Stimulated activated CD8-positive, alpha-beta memory T cell treated with anti-CD3 and anti-CD28 coated beads, Interleukin-4, amount 100 ng/mL, for 1 hour (primary cell): ENCODE data around the gene PPP2R2C.

Experiments used
- DNase-seq, 2 donors: peaks; one replicate each; pipeline ENCODE4 v3.0.0-alpha.2; 2020; ENCODE audit warnings: low read depth in 2 of 2, low spot score in 1 of 2

PPP2R2C gene

DNA sequence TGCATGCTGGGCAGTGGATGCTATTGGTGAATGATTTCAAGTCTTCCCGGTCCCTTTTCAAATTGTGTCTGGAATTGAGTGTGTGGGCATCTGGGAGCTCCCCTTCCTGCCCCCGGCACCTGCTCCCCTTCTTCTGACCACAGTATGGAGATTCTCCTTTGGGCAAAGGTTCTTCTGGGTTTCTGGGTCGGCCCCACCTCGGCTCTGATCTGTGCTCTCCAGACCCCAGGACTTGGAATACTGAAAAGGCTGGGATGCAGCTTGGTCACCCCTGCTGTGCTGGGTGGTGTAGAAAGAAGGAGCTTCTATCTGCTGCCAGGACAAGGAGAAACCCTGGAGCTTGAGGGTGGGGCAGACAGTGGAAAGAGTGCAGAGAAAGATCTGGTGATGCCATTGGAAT lies 124.0 kb downstream of the PPP2R2C start:
- no peak for DNase-seq

DNA sequence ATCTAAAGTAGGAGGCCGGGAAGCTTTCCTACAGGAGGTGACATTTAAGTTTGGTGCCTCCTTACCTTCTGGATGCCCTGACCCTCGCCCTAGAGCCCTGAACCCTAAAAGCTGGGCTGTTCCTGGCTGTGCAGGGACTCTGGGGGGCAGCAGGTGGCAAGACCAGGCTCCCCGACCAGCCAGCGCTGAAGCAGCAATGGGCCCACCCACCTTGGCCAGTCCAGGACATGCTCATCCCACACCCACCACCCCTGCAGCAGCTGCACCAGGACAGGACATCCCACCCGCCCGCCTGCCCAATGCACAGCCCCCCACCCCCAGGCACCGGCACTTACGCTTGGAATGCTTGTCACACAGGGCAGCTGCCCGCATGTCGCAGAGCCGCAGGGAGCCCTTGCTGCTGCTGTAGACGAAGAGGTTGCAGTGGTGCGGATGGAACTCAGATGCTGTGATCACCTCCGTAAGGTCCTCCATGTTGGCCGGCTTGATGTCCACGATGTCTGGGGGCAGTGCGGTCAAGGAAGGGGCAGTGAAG lies 124.8 kb downstream of the PPP2R2C start:
- no peak for DNase-seq

DNA sequence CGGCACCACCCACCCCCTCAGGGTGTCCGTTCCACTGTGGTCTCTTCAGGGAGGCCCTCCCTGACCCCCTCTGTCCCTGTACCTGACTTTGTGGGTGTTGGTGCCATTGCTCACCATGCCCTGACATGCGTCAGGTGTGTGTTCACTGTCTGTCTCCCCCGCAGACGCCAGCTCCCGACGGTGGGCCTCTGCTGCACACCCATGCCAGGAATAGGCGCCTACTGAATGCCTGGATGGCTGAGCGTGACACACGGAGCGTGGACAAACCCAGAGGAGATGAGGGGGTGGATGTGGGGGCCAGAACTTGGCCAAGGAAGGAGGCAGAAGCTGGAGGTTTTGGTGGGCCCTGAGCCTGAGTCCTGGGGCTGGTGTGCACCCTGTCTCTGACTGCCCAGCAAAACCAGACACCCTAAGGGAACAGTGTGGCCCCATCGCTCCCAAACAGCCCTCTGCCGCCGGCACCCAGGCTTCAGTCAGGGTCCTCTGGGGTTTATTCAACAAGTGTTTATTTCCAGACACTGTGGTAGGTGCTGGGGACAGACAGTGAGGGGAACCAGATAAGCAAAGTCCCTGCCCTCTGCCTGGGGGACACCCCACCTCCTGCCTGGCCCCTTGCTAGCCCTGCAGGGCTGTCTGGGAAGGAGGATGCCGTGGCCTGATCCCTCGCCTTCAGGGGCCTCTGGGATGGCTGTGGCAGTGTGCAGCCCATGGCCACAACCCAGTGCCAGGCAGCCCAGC lies 125.9 kb downstream of the PPP2R2C start:
- DNase-seq, result no peak

- no peak for DNase-seq
Observed at GRCh38 chr4:6345866-6346265, 126.5 kb downstream of the PPP2R2C start.

DNA sequence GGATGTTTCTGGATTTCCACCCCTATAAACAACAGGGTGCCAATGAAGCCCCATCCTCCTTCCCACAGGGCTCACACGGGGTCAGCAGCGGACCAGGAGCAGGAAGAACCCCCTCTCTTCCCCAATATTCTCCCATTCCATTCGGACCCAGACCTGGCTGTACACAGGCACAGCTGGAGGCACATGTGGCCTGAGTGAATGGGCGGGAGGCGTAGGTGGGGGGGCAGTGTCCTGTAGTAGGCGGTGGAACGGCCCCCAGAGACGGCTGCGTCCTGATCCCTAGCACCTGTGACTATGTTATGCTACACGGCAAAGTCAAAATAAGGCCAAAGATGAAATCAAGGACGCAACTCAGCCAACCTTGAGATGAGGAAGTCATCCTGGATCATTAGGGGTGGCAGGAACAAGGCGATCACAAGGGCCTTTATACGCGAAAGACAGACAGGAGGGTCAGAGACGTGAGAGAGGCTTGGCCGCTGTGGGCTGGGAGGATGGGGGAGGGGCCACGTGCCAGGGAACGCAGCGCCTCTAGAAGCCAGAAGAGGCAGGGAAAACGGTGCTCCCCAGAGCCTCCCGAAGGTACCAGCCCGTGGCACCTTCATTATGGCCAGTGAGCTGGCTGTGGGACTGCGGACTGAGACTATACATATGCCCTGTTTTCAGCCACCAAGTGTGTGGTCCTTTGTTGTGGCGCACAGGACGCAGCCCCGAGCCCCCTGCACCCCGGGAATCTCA lies 127.2 kb downstream of the PPP2R2C start:
- DNase-seq, result no peak

DNA sequence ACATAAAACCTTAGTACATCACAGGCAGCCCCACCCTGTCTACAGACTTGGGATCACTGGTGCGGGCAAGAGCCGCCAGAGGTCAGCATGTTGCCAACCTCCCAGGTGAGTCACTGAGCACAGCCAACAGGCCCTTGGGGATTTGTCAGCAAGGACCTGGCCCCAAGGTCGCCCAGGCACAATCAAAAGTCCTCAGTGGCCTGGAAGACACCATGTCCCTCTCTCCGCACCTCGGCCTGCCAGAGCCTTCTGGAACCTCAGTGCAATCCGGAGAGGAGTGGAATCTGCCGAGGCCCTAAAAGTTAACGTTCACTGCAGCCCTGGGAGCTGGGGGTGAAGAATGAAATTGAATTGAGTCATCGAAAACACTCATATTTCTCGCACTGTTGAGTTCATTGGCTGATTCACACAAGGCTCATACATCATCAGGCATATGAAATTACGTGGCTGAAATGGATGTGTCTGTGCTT lies 128.4 kb downstream of the PPP2R2C start:
- no peak for DNase-seq

GRCh38 chr4:6342530-6343293 lies 129.7 kb downstream of the PPP2R2C start:
- no peak for DNase-seq

- DNase-seq, result no peak
Observed at GRCh38 chr4:6341696-6342095, 130.7 kb downstream of the PPP2R2C start.

- no peak for DNase-seq
Observed at GRCh38 chr4:6340446-6341015, 131.9 kb downstream of the PPP2R2C start.

DNA sequence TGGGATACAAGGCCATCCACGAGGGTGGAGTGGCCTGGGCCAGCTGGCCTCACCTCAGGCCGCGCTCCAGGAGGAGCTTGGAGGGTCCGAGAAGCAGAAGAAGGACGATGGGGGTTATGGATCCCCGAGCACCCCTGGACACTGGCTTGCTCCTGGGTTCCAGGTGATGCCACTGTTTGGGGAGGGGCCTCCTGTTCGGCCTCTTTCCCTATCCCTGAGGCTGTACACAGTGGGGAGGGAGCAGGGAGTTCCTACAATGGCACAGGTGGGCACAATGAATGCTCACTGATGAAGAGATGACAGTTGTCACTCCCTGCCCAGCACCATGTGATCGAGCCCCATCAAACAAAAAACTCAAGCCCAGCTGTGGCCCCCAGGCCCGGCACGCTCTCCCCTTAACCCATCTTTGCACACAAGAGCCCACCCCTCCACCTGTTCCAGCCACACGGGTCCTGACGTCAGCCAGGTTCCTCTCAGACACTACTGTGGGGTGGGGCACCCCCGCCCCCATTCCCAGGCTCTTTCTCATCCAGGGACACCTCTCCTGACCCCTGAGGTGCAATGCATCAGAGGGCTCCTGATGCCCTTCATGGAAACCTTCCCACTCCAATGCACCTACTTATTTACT lies 132.5 kb downstream of the PPP2R2C start:
- no peak for DNase-seq

DNA sequence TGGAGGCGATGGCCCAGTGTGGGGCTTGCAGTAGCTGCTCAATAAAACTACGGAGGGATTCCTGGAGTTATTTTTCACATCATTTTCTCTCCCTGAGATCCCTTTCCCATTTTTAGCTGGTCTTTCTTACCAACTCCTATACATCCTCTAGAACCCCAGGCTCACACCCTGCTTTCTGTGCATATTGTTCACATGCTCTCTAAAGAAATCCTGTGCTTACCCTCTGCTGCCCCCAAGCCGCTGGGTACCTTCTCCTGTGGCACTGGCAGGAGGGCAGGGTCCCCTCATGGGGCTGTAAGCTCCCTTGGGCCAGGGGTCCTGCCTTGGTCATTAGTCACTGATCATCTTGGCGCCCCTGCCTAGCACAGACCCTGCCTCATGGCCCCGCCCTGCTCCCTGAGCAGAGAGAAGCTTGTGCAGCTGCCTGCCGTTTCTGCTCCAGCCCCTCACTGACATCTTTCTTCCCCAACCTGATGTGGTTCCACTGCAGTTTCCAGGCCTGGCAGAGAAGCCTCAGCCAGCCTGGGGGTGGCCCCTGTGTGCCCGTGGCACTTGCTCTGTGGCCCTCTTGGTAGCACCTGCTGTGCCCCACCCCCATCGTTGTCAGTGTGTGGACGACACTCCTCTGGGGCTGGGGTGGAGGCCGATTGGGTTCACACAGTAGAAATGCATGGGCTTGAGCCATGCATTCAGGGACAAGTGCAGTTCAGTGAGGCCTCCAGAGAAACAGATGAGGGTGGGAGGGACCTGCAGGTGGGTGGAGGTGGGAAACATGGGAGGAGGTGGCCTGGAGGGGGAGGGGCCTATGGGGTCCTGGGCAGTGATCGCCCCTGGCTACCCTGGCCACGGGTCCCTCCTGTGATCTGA lies 133.2 kb downstream of the PPP2R2C start:
- no peak for DNase-seq

GRCh38 chr4:6338175-6338950 lies 134.1 kb downstream of the PPP2R2C start:
- DNase-seq, result no peak

- no peak for DNase-seq
Observed at GRCh38 chr4:6337331-6337935, 135.0 kb downstream of the PPP2R2C start.

DNA sequence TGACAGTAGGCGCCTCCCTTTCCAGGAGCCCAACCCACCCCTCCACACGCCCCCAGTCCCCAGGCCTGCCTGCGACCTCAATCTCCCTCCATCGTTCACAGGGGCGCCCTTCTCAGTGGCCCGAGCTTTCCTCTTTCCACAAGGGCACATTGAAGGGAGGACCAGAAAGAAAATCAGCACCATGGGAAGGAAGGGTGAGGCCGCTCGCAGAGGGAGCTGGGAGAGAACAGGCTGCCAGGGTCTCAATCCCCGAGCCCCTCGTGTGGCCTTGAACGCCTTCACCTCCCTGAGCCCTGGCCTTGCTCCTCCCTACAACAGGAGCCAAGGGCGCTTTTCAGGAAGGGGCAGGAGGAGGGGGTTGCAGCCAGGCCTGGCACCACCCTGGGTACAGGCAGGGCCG lies 136.2 kb downstream of the PPP2R2C start:
- DNase-seq, result no peak

DNA sequence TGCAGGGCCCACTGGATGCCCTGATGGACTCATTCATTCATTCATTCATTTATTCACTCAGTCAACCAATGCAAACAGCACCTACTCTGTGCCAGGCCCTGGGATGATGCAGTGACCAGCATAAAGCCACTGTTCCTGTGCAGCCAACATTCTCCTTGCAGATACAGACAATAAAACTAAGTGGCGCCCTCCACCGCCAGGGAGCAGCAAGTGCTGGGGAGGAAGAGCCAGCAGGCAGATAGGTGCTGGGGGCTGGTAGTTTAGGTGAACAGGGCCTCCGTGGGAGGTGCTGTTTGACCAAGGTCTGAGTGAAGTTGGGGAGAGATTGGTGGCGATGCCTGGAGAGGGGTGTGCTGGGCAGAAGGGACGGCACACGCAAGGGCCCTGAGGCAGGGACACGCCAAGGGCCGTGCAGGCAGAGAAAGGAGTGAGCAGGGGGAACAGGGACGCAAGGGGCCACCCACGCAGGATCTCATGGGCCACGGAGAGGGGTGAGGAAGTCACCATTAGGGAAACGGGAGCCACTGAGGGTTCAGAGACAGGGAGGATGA lies 137.3 kb downstream of the PPP2R2C start:
- DNase-seq, result no peak

DNA sequence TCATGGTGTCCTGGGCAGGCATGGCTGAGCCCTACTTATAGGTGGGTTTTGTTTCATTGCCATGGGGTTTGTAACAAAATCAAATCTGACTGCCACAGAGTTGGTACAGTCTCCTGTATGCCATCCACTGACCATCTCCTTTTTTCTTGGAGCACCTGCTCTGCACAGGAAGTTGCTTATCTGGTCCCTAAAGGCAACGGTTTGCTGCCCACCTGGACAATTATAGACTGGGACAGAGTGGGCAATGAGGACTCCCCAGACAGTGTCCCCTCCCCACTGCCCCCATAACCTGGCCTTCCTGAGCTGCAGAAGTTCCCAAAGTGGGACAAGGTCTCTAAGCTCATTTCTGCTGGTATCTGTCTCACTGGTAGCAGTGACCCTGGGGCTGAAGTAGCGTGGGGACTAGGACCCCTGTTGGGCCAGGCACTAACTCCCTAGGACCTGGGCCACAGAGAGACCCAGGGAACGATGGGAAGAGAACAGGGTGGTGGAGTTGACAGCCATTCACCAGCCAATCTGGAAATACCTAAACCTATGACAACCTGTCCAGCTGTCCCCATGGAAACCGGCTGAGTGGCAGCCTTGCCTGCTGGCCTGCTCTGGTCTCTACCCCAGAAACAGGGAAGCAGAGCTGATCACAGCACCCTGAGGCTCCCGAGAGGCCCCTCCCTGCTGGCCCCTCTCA lies 138.1 kb downstream of the PPP2R2C start:
- DNase-seq, result no peak

GRCh38 chr4:6333301-6334202 lies 138.9 kb downstream of the PPP2R2C start:
- DNase-seq, result no peak
